ENCODE data around the gene SOX18.

The SOX18 gene

GRCh38 chr20:64065062-64065973, 15.9 kb upstream of the SOX18 start:
- TF ChIP-seq TCF12 (IDR thresholded peaks at IDR 0.05; ENCODE audit: low read depth) (no peak), USF1 (IDR thresholded peaks at IDR 0.05) (no peak), YY1 (IDR thresholded peaks at IDR 0.05; ENCODE audit: low read depth) (no peak), CEBPB (IDR thresholded peaks at IDR 0.05) (no peak), FOXM1 (IDR thresholded peaks at IDR 0.05; ENCODE audit: borderline replicate concordance, low read depth) (no peak), TEAD4 (IDR thresholded peaks at IDR 0.05) (no peak), NFIC (IDR thresholded peaks at IDR 0.05) (no peak), RAD21 (IDR thresholded peaks at IDR 0.05; ENCODE audit: low read depth) (no peak), REST (IDR thresholded peaks at IDR 0.05; ENCODE audit: low read depth) (no peak), CREB1 (IDR thresholded peaks at IDR 0.05; ENCODE audit: low read depth) (no peak), MAX (IDR thresholded peaks at IDR 0.05) (no peak), EGR1 (IDR thresholded peaks at IDR 0.05) (no peak), TAF1 (IDR thresholded peaks at IDR 0.05; ENCODE audit: low read depth) (no peak), EP300 (IDR thresholded peaks at IDR 0.05; ENCODE audit: borderline replicate concordance) (no peak), ZBTB7A (IDR thresholded peaks at IDR 0.05; ENCODE audit: low read depth) (no peak)

- TF ChIP-seq ZBTB7A (IDR thresholded peaks at IDR 0.05; ENCODE audit: low read depth) (0 out of 2 replicates have a peak, but pooled peaks have one; percentile 41), CREB1 (IDR thresholded peaks at IDR 0.05; ENCODE audit: low read depth) (no peak)
Observed at GRCh38 chr20:64064145-64064698, 14.8 kb upstream of the SOX18 start.

GRCh38 chr20:64063389-64064144, 14.1 kb upstream of the SOX18 start:
- no peak for TF ChIP-seq TCF12 (IDR thresholded peaks at IDR 0.05; ENCODE audit: low read depth)
- no peak for TF ChIP-seq REST (IDR thresholded peaks at IDR 0.05; ENCODE audit: low read depth)
- TF ChIP-seq TAF1 (IDR thresholded peaks at IDR 0.05; ENCODE audit: low read depth), result no peak
- peak; percentile 67 for TF ChIP-seq ZBTB7A (IDR thresholded peaks at IDR 0.05; ENCODE audit: low read depth)
- TF ChIP-seq USF1 (IDR thresholded peaks at IDR 0.05), result no peak
- no peak for TF ChIP-seq RAD21 (IDR thresholded peaks at IDR 0.05; ENCODE audit: low read depth)
- TF ChIP-seq MAX (IDR thresholded peaks at IDR 0.05), result no peak
- no peak for TF ChIP-seq FOXM1 (IDR thresholded peaks at IDR 0.05; ENCODE audit: borderline replicate concordance, low read depth)

GRCh38 chr20:64062596-64063388, 13.4 kb upstream of the SOX18 start, which contains the start of gene TCEA2:
Gene TCEA2, plus strand, starts transcription at chr20:64063198. Its CDS starts 115 bp downstream, at chr20:64063313.
- TF ChIP-seq TAF1 (IDR thresholded peaks at IDR 0.05; ENCODE audit: low read depth) (peak; percentile 57; the same call in 1 of the 2 replicates), YY1 (IDR thresholded peaks at IDR 0.05; ENCODE audit: low read depth) (peak; percentile 69), MAX (IDR thresholded peaks at IDR 0.05) (peak; percentile 57; the same call in 1 of the 2 replicates), EP300 (IDR thresholded peaks at IDR 0.05; ENCODE audit: borderline replicate concordance) (no peak), USF1 (IDR thresholded peaks at IDR 0.05) (peak; percentile 62)

All from Ishikawa (cell line).